ENCODE results near the gene OVCH2.

GRCh38 chr11:7672276-7672959 lies 33.9 kb downstream of the OVCH2 start:
- TF ChIP-seq HCFC1 (IDR thresholded peaks at IDR 0.05; ENCODE audit: low read length) (no peak), RBBP5 (conservative IDR thresholded peaks at IDR 0.05) (no peak)
